Parathyroid adenoma (tissue), 2 donors: ENCODE data around the gene SYT2.
A peak's percentile ranks its signal among the peaks of the same experiment; 100 is the strongest.
"Not testable (repeated sequence)": the region's sequence is repeated elsewhere in the genome, so short reads cannot be mapped to it uniquely, and the experiment has no call there.

Source experiments
- H2AFZ ChIP-seq: fragments of 300-600 bp; sonication (generic); one replicate; pipeline ENCODE4 v1.7.0; 2017; ENCODE audit warnings: antibody characterized with exemption, mild to moderate bottlenecking
- H3K27ac ChIP-seq: fragments of 300-600 bp; sonication (generic); one replicate; pipeline ENCODE4 v1.7.0; 2017
- H3K27me3 ChIP-seq: fragments of 300-600 bp; sonication (generic); one replicate; pipeline ENCODE4 v1.7.0; 2017; ENCODE audit warnings: low read length; ENCODE audit not compliant: control insufficient read depth, insufficient read depth
- H3K36me3 ChIP-seq: fragments of 300-600 bp; sonication (generic); one replicate; pipeline ENCODE4 v1.7.0; 2017; ENCODE audit warnings: low read length; ENCODE audit not compliant: control insufficient read depth, insufficient read depth
- H3K4me1 ChIP-seq: fragments of 300-600 bp; sonication (generic); one replicate; pipeline ENCODE4 v1.7.0; 2017; ENCODE audit warnings: control low read depth
- H3K4me2 ChIP-seq: fragments of 300-600 bp; sonication (generic); one replicate; pipeline ENCODE4 v1.7.0; 2017; ENCODE audit warnings: low read length
- H3K4me3 ChIP-seq: fragments of 300-600 bp; sonication (generic); one replicate; pipeline ENCODE4 v1.7.0; 2017; ENCODE audit warnings: low read depth, low read length
- H3K79me2 ChIP-seq: fragments of 300-600 bp; sonication (generic); one replicate; pipeline ENCODE4 v1.7.0; 2017; ENCODE audit warnings: control low read depth
- H3K9ac ChIP-seq: fragments of 300-600 bp; sonication (generic); one replicate; pipeline ENCODE4 v1.7.0; 2017; ENCODE audit warnings: mild to moderate bottlenecking
- H3K9me3 ChIP-seq: fragments of 300-600 bp; sonication (generic); one replicate; pipeline ENCODE4 v1.7.0; 2017; ENCODE audit warnings: low read length; ENCODE audit not compliant: control insufficient read depth
- TF ChIP-seq, protein P1 (sequence below): fragments of 300-600 bp; sonication (generic); IDR thresholded peaks from one replicate; pipeline ENCODE4 v1.7.0; 2017; ENCODE audit warnings: antibody characterized with exemption, mild to moderate bottlenecking
- donor health status: primary hyperparathyroidism.

Gene SYT2

DNA sequence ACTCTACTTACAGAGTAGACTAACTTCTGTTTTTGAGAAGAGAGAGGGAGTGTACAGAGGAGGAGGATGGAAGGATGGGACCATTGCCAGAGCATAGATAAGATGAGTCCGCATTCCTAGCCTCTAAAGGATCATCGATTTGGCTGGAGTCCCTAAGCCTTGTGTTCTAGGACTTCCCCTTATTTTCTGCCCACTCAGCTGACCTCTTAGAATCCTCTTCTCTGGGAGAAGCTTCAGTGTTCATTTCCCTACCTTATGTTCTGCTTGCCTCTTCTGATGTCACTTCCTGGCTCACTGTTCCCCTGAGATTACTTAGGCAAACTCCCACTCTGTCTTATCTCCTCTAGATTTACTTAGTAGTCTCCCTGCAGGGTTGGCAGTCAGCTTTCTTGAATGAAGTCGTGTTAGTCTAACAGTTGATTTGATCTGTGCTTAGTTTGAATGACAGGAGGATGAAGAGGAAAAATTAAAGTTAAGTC lies 156.7 kb downstream of the SYT2 start:
- Histone ChIP-seq H3K4me2 (no peak overlapping the region), H3K4me1 (peaks cover 16% of the 10 kb centered on the region), H3K27ac (peak overlapping the region; percentile 68), H3K79me2 (no peaks in the 10 kb centered on the region), H2AFZ (peak overlapping the region; percentile 22), H3K4me3 (no peak overlapping the region), H3K9ac (no peak overlapping the region), H3K36me3 (no peaks in the 10 kb centered on the region), H3K9me3 (no peaks in the 10 kb centered on the region), H3K27me3 (no peaks in the 10 kb centered on the region)
- TF ChIP-seq, protein P1, sequence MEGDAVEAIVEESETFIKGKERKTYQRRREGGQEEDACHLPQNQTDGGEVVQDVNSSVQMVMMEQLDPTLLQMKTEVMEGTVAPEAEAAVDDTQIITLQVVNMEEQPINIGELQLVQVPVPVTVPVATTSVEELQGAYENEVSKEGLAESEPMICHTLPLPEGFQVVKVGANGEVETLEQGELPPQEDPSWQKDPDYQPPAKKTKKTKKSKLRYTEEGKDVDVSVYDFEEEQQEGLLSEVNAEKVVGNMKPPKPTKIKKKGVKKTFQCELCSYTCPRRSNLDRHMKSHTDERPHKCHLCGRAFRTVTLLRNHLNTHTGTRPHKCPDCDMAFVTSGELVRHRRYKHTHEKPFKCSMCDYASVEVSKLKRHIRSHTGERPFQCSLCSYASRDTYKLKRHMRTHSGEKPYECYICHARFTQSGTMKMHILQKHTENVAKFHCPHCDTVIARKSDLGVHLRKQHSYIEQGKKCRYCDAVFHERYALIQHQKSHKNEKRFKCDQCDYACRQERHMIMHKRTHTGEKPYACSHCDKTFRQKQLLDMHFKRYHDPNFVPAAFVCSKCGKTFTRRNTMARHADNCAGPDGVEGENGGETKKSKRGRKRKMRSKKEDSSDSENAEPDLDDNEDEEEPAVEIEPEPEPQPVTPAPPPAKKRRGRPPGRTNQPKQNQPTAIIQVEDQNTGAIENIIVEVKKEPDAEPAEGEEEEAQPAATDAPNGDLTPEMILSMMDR: no peak

DNA sequence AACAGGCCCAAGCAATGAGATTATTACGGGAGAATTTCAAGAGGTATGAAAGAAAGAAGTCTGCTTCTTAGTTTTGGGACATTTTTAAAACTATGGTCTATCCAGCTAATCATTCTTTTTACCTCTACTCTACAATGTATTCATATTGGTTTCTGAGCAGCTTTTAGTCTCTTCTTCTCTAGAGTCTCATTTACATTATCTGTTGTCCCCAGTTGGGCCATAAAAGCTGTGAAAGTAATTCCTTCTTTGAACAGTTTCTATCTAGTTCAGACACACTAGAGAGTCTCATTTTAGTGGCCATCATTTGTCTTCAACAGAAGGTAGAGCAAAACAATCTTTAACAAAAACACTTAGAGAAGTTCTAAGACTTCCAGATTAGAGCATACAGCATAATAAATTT lies 157.2 kb downstream of the SYT2 start:
- not testable (repeated sequence) for H2AFZ ChIP-seq, H3K9me3 ChIP-seq, H3K27me3 ChIP-seq, H3K4me2 ChIP-seq, H3K9ac ChIP-seq, H3K36me3 ChIP-seq, H3K79me2 ChIP-seq, H3K4me3 ChIP-seq
- Histone ChIP-seq H3K27ac (peak overlapping the region; percentile 68), H3K4me1 (peaks cover 16% of the 10 kb centered on the region)

DNA sequence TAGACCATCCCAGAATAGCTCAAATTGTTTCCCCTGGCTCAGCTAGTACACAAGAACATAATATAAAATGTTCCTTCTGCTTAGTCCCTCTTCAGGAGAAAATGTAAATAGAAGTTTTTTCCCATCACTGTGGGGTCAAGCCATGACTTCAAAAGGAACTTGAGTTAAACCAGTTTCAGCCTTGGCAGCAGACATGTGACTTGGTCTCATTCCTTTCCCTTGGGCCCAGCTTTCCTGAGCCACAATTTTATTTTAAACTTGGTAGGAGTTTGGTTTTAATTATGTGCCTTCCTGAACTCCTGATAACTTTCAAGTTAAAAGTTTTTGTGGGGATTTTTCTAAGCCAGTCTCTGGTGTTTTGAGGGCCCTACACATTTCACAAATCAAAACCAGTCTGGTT lies 157.6 kb downstream of the SYT2 start:
- H3K27me3 ChIP-seq, H3K4me3 ChIP-seq, H3K9me3 ChIP-seq, H3K79me2 ChIP-seq, H3K4me2 ChIP-seq, H3K36me3 ChIP-seq, H3K9ac ChIP-seq, H2AFZ ChIP-seq: not testable (repeated sequence)
- H3K27ac ChIP-seq: peak overlapping the region; percentile 68
- H3K4me1 ChIP-seq: peaks cover 16% of the 10 kb centered on the region

DNA sequence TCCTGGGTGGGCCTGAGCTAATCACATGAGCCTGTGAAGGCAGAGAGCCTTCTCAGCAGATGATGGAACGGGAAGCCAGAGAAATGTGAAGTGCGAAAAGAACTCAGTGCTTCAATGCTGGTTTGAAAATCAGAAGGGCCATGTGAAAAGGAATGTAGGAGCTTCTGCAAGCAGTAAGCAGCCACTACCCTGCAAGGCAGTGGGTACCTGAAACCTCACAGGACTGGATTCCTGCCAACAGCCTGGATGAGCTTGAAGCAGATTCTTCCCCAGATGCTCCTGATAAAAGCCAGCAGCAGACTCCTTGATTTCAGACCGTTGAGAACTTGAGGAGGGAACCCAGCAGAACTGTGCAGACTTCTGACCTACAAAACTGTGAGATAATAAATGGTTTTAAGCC lies 158.6 kb downstream of the SYT2 start:
- Histone ChIP-seq H2AFZ (no peak overlapping the region), H3K27ac (peak overlapping the region; percentile 68), H3K9me3 (no peaks in the 10 kb centered on the region), H3K4me3 (no peak overlapping the region), H3K4me1 (peaks cover 16% of the 10 kb centered on the region), H3K9ac (no peak overlapping the region), H3K4me2 (peak overlapping the region; percentile 31), H3K27me3 (no peaks in the 10 kb centered on the region), H3K36me3 (no peaks in the 10 kb centered on the region), H3K79me2 (no peaks in the 10 kb centered on the region)
- TF ChIP-seq, protein P1: no peak

DNA sequence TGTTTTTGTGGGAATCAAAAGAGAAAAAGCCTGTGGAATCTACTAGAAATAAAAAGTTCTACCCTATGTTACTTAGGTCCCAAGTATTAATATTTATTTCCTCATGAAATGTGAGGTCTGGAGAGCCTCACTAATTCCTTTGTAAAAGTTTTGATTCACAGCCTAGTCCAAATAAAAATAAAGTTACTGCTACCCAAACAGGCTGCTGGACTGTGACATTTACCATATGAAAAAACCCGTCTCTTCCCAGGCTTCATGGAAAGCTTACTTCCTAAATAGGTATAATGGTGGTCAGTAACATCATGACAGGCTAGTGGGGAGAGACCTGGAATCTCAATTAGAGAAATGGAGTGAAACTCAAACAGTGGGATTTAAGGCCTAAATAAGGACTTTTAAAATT lies 160.2 kb downstream of the SYT2 start:
- H3K4me2 ChIP-seq, H3K9ac ChIP-seq, H3K4me3 ChIP-seq, H3K36me3 ChIP-seq, H2AFZ ChIP-seq, H3K9me3 ChIP-seq, H3K27me3 ChIP-seq, H3K79me2 ChIP-seq: not testable (repeated sequence)
- Histone ChIP-seq H3K4me1 (peaks cover 16% of the 10 kb centered on the region), H3K27ac (peak overlapping the region; percentile 42)

DNA sequence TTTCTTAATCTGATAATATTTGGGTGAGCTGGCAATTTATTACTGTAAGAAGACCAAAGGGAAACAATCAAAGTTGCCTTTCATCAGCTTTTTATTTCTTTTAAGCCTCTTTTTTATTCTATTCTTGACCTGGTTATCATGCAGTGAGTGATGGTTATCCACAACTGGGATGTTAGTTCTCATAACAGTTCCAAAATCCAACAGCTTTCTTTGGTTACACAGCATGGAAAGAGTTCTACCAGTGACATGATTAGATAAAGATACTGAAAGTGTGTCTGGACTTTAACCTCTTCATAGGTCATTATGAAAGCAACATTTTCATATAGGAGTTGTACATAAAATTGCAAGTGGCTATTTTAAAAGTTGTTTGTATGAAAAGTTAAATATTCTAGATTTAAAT lies 163.0 kb downstream of the SYT2 start:
- Histone ChIP-seq H3K9me3 (no peaks in the 10 kb centered on the region), H3K27me3 (no peaks in the 10 kb centered on the region), H3K4me3 (no peak overlapping the region), H3K4me2 (no peak overlapping the region), H3K4me1 (peaks cover 3% of the 10 kb centered on the region), H3K27ac (peak overlapping the region; percentile 73), H3K36me3 (no peaks in the 10 kb centered on the region), H3K79me2 (no peaks in the 10 kb centered on the region), H3K9ac (no peak overlapping the region), H2AFZ (no peak overlapping the region)
- TF ChIP-seq, protein P1: no peak

DNA sequence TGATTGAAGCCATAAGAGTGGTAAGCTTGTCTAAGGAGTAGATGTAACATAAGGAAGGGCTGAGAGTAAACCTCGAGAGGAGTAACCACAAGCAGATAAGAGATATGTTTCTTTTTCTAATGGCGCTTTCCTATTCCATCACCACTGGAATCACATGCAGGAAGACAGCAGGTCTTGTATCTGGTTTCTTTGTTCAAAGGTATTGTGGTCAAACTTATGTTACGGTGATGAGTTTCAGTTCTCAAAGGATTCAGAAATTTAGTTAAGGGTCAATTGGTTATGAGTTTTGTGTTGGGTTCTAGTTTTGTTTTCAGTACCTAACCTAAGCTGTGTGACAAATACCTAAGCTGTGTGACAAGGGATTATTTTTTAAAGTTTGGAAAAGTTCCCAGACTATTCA lies 163.5 kb downstream of the SYT2 start:
- H3K4me2 ChIP-seq, H3K9ac ChIP-seq, H3K27me3 ChIP-seq, H3K4me3 ChIP-seq, H3K9me3 ChIP-seq, H3K4me1 ChIP-seq, H3K36me3 ChIP-seq, H2AFZ ChIP-seq, H3K79me2 ChIP-seq: not testable (repeated sequence)
- peak overlapping the region; percentile 73 for H3K27ac ChIP-seq

DNA sequence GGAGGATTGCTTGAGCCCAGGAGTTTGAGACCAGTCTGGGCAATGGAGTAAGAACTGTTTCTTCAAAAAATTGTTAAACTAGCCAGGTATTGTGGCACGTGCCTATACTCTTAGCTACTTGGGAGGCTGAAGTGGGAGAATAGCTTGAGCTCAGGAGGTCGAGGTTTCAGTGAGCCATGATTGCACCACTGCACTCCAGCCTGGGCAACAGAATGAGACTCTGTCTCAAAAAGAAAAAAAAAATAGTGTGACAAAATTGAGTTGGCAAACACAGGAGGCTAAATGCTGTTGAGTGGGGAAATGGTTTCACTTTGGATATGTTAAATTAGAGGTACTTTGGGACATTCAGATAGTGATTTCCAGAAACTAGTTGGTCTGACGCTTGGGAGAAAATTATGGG lies 163.9 kb downstream of the SYT2 start:
- not testable (repeated sequence) for H3K9me3 ChIP-seq, H3K4me2 ChIP-seq, H3K4me3 ChIP-seq, H3K27me3 ChIP-seq, H3K4me1 ChIP-seq, H3K79me2 ChIP-seq, H3K36me3 ChIP-seq, H3K9ac ChIP-seq, H2AFZ ChIP-seq
- H3K27ac ChIP-seq: peak overlapping the region; percentile 73

DNA sequence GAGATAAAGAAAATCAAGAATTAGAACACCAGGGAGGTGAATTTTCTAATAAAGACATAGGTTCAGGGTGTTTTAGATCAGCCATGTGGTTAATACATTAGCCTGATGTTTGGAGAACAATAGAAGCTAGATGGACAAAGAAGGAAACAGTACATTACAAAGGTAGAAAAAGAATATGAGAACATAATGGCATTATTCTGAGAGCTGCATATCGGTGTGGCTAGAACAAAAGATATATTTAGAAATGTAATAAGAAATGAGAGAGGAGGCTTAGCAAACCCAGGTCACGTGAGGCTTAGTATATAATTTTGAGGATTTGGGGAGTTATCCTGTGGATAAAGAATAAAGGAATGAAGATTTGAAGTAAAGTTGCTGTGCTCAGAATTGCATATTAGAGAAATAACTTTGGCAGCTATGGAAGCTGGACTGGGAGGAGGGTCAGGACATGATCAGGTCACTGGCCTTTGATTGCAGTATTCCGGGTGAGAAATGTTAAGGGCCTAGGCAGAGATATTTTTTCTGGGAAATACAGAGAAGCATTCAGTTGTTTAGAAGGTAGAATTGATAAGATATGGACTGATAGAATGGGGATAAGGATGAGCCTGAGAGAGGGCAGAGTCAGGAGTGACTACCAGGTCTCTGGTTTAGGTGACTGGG lies 164.5 kb downstream of the SYT2 start:
- H3K4me2 ChIP-seq, H3K9me3 ChIP-seq, H2AFZ ChIP-seq, H3K27me3 ChIP-seq, H3K9ac ChIP-seq, H3K4me1 ChIP-seq, H3K4me3 ChIP-seq, H3K36me3 ChIP-seq, H3K79me2 ChIP-seq: not testable (repeated sequence)
- peak overlapping the region; percentile 73 for H3K27ac ChIP-seq
